K562 (cell line): ENCODE results near the gene MTG2.

Source experiments
- CTCF ChIP-seq, 3 experiments: IDR thresholded peaks in 2 of 3; conservative IDR thresholded peaks in 1 of 3; 2 replicates each; pipeline ENCODE4 v1.5.1; 2011 to 2012; ENCODE audit warnings: low read length in 3 of 3, mild to moderate bottlenecking in 3 of 3, control low read depth in 2 of 3, improper control_type of control experiment in 1 of 3, inconsistent platforms in 1 of 3, low read depth in 1 of 3, mixed read lengths in 1 of 3, moderate library complexity in 1 of 3; ENCODE audit not compliant: insufficient read depth in 2 of 3
- ETV5 ChIP-seq: sonication (generic); formaldehyde crosslinking; IDR thresholded peaks from 2 replicates; pipeline ENCODE4 v1.4.0; 2020; ENCODE audit warnings: low read depth, mild to moderate bottlenecking, missing genetic modification reagents
- TAF1 ChIP-seq: IDR thresholded peaks from 2 replicates; pipeline ENCODE4 v1.6.1; 2011; ENCODE audit warnings: mild to moderate bottlenecking, low read length, moderate library complexity; ENCODE audit not compliant: insufficient read depth, control insufficient read depth, severe bottlenecking; ENCODE audit errors: extremely low read depth

GRCh38 chr20:62138204-62138543 lies 44.7 kb upstream of the MTG2 start:
- TF ChIP-seq CTCF (IDR thresholded peaks at IDR 0.05 in 2 of 3, conservative IDR thresholded peaks at IDR 0.05 in 1 of 3; ENCODE audit: insufficient read depth in 2 of 3, low read depth in 1 of 3, low read length in 3 of 3), result no peak
- no peak for TF ChIP-seq TAF1
- TF ChIP-seq ETV5, result no peak
